HG02885 (cell line): Measurements from ENCODE around the gene REXO4.
A peak's percentile ranks its signal among the peaks of the same experiment; 100 is the strongest.
"Not testable (repeated sequence)": the region's sequence is repeated elsewhere in the genome, so short reads cannot be mapped to it uniquely, and the experiment has no call there.

Experiments
- ATAC-seq: cut with Tn5 transposase; IDR thresholded peaks from one replicate; pipeline ENCODE4 v1.9.1; 2021; ENCODE audit warnings: mild to moderate bottlenecking; ENCODE audit not compliant: unreplicated experiment, poor library complexity

REXO4 gene

GRCh38 chr9:133392308-133392707, 25.5 kb downstream of the REXO4 start:
- ATAC-seq = not testable (repeated sequence)

GRCh38 chr9:133391449-133391848, 26.4 kb downstream of the REXO4 start:
- not testable (repeated sequence) for ATAC-seq

- no peak for ATAC-seq
These were observed 27.1 kb downstream of the REXO4 start for GRCh38 chr9:133390713-133391112.

GRCh38 chr9:133389562-133389961, 28.2 kb downstream of the REXO4 start:
- no peak for ATAC-seq

- ATAC-seq = no peak
These were observed 28.7 kb downstream of the REXO4 start for GRCh38 chr9:133389025-133389557.

GRCh38 chr9:133387680-133388079, 30.1 kb downstream of the REXO4 start:
- ATAC-seq = no peak

- no peak for ATAC-seq
These were observed 31.5 kb downstream of the REXO4 start for GRCh38 chr9:133386338-133386737.

GRCh38 chr9:133385452-133385851, 32.4 kb downstream of the REXO4 start:
- ATAC-seq = no peak

GRCh38 chr9:133384736-133385321, 33.0 kb downstream of the REXO4 start:
- no peak for ATAC-seq

- no peak for ATAC-seq
These were observed 34.4 kb downstream of the REXO4 start for GRCh38 chr9:133383438-133383837.

- no peak for ATAC-seq
These were observed 35.2 kb downstream of the REXO4 start for GRCh38 chr9:133382507-133383141.

GRCh38 chr9:133380734-133381133, 37.1 kb downstream of the REXO4 start:
- ATAC-seq = no peak

GRCh38 chr9:133379153-133380086, 38.4 kb downstream of the REXO4 start:
- ATAC-seq = no peak

- no peak for ATAC-seq
These were observed 39.3 kb downstream of the REXO4 start for GRCh38 chr9:133378408-133378962.

- ATAC-seq = no peak
These were observed 40.0 kb downstream of the REXO4 start for GRCh38 chr9:133377721-133378216.

GRCh38 chr9:133377280-133377679, 40.5 kb downstream of the REXO4 start:
- ATAC-seq = not testable (repeated sequence)

- peak; percentile 92 for ATAC-seq
These were observed 41.8 kb downstream of the REXO4 start, which contains the start of the genes STKLD1 and SURF4 for GRCh38 chr9:133375724-133376654. Gene STKLD1 (plus strand): TSS chr9:133376366. CDS start chr9:133376474, 108 bp downstream. Gene SURF4 (minus strand): TSS chr9:133376060. CDS start chr9:133375969, 91 bp downstream.

- ATAC-seq = peak; percentile 19
These were observed 42.6 kb downstream of the REXO4 start for GRCh38 chr9:133375116-133375723.
